ENCODE data around the gene CX3CL1.
"Not testable (repeated sequence)": the region's sequence is repeated elsewhere in the genome, so short reads cannot be mapped to it uniquely, and the experiment has no call there.

The CX3CL1 gene

GRCh38 chr16:57356547-57356946, 15.7 kb upstream of the CX3CL1 start:
- no peak for DNase-seq (ENCODE audit: low read depth in 2 of 2, low spot score in 1 of 2)

- no peak for DNase-seq (ENCODE audit: low read depth in 2 of 2, low spot score in 1 of 2)
These were observed 14.8 kb upstream of the CX3CL1 start for GRCh38 chr16:57357330-57358085.

- no peak for DNase-seq (ENCODE audit: low read depth in 2 of 2, low spot score in 1 of 2)
These were observed 14.2 kb upstream of the CX3CL1 start for GRCh38 chr16:57358086-57358420.

- no peak for DNase-seq (ENCODE audit: low read depth in 2 of 2, low spot score in 1 of 2)
These were observed 13.7 kb upstream of the CX3CL1 start, which contains the start of gene CCL22 for GRCh38 chr16:57358527-57359095. TSS of gene CCL22 (plus strand) at chr16:57358783. CDS start at chr16:57358817, 34 bp downstream.

- no peak for DNase-seq (ENCODE audit: low read depth in 2 of 2, low spot score in 1 of 2)
These were observed 11.9 kb upstream of the CX3CL1 start for GRCh38 chr16:57360321-57360935.

GRCh38 chr16:57361404-57361803, 10.9 kb upstream of the CX3CL1 start:
- DNase-seq (ENCODE audit: low read depth in 2 of 2, low spot score in 1 of 2) = no peak

- no peak for DNase-seq (ENCODE audit: low read depth in 2 of 2, low spot score in 1 of 2)
These were observed 8.1 kb upstream of the CX3CL1 start for GRCh38 chr16:57364143-57364542.

GRCh38 chr16:57366544-57367040, 5.7 kb upstream of the CX3CL1 start:
- no peak for DNase-seq (ENCODE audit: low read depth in 2 of 2, low spot score in 1 of 2)

- no peak for DNase-seq (ENCODE audit: low read depth in 2 of 2, low spot score in 1 of 2)
These were observed 5.1 kb upstream of the CX3CL1 start for GRCh38 chr16:57367116-57367752.

- no peak for DNase-seq (ENCODE audit: low read depth in 2 of 2, low spot score in 1 of 2)
These were observed 557 bp upstream of the CX3CL1 start for GRCh38 chr16:57371494-57372371.

- no peak for DNase-seq (ENCODE audit: low read depth in 2 of 2, low spot score in 1 of 2)
These were observed 1.0 kb downstream of the CX3CL1 start for GRCh38 chr16:57373117-57373947.

GRCh38 chr16:57374067-57374534, 1.8 kb downstream of the CX3CL1 start:
- DNase-seq (ENCODE audit: low read depth in 2 of 2, low spot score in 1 of 2) = no peak

- DNase-seq (ENCODE audit: low read depth in 2 of 2, low spot score in 1 of 2) = not testable (repeated sequence)
These were observed 2.7 kb downstream of the CX3CL1 start for GRCh38 chr16:57374925-57375465.

- no peak for DNase-seq (ENCODE audit: low read depth in 2 of 2, low spot score in 1 of 2)
These were observed 4.1 kb downstream of the CX3CL1 start for GRCh38 chr16:57376313-57376818.

GRCh38 chr16:57377080-57377841, 5.0 kb downstream of the CX3CL1 start:
- DNase-seq (ENCODE audit: low read depth in 2 of 2, low spot score in 1 of 2) = no peak

- no peak for DNase-seq (ENCODE audit: low read depth in 2 of 2, low spot score in 1 of 2)
These were observed 7.3 kb downstream of the CX3CL1 start for GRCh38 chr16:57379579-57379978.

GRCh38 chr16:57380671-57381462, 8.6 kb downstream of the CX3CL1 start:
- DNase-seq (ENCODE audit: low read depth in 2 of 2, low spot score in 1 of 2) = no peak

Measured in stimulated activated CD8-positive, alpha-beta memory T cell treated with anti-CD3 and anti-CD28 coated beads, Interleukin-4, amount 100 ng/mL, for 1 hour (primary cell).